ENCODE results near the gene TBC1D17.

The TBC1D17 gene

GRCh38 chr19:49887665-49888509 lies 10.4 kb downstream of the TBC1D17 start:
- no peak for DNase-seq (ENCODE audit: low read depth)
- TF ChIP-seq, protein P1, sequence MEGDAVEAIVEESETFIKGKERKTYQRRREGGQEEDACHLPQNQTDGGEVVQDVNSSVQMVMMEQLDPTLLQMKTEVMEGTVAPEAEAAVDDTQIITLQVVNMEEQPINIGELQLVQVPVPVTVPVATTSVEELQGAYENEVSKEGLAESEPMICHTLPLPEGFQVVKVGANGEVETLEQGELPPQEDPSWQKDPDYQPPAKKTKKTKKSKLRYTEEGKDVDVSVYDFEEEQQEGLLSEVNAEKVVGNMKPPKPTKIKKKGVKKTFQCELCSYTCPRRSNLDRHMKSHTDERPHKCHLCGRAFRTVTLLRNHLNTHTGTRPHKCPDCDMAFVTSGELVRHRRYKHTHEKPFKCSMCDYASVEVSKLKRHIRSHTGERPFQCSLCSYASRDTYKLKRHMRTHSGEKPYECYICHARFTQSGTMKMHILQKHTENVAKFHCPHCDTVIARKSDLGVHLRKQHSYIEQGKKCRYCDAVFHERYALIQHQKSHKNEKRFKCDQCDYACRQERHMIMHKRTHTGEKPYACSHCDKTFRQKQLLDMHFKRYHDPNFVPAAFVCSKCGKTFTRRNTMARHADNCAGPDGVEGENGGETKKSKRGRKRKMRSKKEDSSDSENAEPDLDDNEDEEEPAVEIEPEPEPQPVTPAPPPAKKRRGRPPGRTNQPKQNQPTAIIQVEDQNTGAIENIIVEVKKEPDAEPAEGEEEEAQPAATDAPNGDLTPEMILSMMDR (conservative IDR thresholded peaks at IDR 0.05; ENCODE audit: low read depth, low read length), result no peak

GRCh38 chr19:49888510-49888824 lies 11.0 kb downstream of the TBC1D17 start:
- H3K4me3 ChIP-seq (ENCODE audit: low read depth, low read length), result no peak overlapping the region
- no peak for DNase-seq (ENCODE audit: low read depth)
- TF ChIP-seq, protein P1 (conservative IDR thresholded peaks at IDR 0.05; ENCODE audit: low read depth, low read length), result no peak

More at GRCh38 chr19:49887665-49888509, 10.4 kb downstream of the TBC1D17 start:
- H3K4me3 ChIP-seq (ENCODE audit: low read depth, low read length), result no peak overlapping the region

GRCh38 chr19:49889038-49889686 lies 11.7 kb downstream of the TBC1D17 start:
- DNase-seq (ENCODE audit: low read depth), result no peak
- TF ChIP-seq, protein P1 (conservative IDR thresholded peaks at IDR 0.05; ENCODE audit: low read depth, low read length), result no peak
- H3K4me3 ChIP-seq (ENCODE audit: low read depth, low read length), result no peak overlapping the region

DNA sequence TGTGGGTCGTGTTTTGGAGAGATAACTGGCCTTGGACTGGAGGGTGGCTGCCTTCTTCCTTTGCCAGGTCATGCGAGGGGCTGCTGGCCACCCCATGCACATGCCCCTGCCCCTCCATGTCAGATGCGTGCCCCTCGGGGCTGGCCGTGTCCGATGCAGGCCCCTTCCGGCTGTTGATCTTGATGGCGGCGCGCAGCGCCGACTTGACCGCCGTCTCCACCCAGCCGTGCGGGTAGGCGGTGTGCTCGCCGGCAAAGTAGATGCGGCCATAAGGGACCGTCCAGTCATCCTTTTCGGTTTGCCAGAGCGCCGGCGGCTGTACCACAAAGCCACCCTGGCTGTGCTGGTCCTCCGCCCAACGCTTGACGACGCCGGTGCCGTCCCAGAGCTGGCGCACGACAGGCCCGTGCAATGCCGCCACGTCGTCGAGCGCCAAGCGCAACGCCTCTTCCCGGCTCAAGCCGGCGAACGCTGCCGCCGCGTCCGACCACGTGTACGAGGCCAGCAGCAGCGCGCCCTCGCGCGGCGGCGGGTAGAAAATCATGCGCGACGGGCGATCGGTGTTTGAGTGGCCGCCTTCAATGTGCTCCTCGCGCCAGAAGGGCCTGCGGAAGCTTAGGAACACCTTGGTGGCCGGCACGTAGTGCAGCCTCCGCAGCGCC lies 12.3 kb downstream of the TBC1D17 start:
- peak; percentile 78 for DNase-seq (ENCODE audit: low read depth)
- peak overlapping the region; percentile 17 for H3K4me3 ChIP-seq (ENCODE audit: low read depth, low read length)
- TF ChIP-seq, protein P1 (conservative IDR thresholded peaks at IDR 0.05; ENCODE audit: low read depth, low read length), result peak; percentile 73

- DNase-seq (ENCODE audit: low read depth), result no peak
- TF ChIP-seq, protein P1 (conservative IDR thresholded peaks at IDR 0.05; ENCODE audit: low read depth, low read length), result no peak
- peak overlapping the region; percentile 17 for H3K4me3 ChIP-seq (ENCODE audit: low read depth, low read length)
Measured at GRCh38 chr19:49890349-49891311, 13.1 kb downstream of the TBC1D17 start.

DNA sequence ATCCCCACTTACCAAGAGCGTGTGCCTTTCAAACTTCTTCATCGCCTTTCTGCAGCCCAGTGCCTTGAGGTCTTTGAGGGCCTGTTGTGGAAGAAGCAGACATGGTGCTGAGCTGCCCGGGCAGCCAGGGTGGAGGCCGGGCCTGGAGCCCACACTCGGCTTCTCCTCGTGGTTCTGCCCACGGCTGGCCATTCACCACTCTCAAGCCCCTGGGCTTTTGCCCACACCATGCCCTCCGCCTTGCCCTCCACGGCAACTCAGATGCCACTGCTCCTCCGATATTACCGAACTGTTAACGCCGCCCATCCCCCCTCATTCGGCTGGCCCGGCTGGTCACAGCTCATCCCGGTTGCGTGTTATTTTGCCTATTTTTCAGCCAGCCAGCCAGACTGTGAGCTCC lies 13.9 kb downstream of the TBC1D17 start:
- no peak overlapping the region for H3K4me3 ChIP-seq (ENCODE audit: low read depth, low read length)
- TF ChIP-seq, protein P1 (conservative IDR thresholded peaks at IDR 0.05; ENCODE audit: low read depth, low read length), result no peak
- no peak for DNase-seq (ENCODE audit: low read depth)
